HG02884 (cell line): ENCODE data around the gene HOXD11.

Source experiments
- ATAC-seq: cut with Tn5 transposase; IDR thresholded peaks from one replicate; pipeline ENCODE4 v1.9.1; 2021; ENCODE audit warnings: mild to moderate bottlenecking, moderate library complexity; ENCODE audit not compliant: unreplicated experiment

HOXD11 gene

GRCh38 chr2:176120364-176121189 lies 13.5 kb downstream of the HOXD11 start:
- ATAC-seq, result no peak

GRCh38 chr2:176121190-176122051 lies 14.3 kb downstream of the HOXD11 start:
- ATAC-seq, result no peak

- ATAC-seq, result no peak
These were observed 15.1 kb downstream of the HOXD11 start for GRCh38 chr2:176122052-176122682.

- ATAC-seq, result no peak
These were observed 15.8 kb downstream of the HOXD11 start, which contains the start of gene HOXD9 for GRCh38 chr2:176122683-176123410. HOXD9 (plus strand) TSS chr2:176122719; CDS start chr2:176122769, 50 bp downstream.

- ATAC-seq, result no peak
These were observed 16.5 kb downstream of the HOXD11 start for GRCh38 chr2:176123411-176124109.

- ATAC-seq, result no peak
These were observed 17.2 kb downstream of the HOXD11 start for GRCh38 chr2:176124110-176124946.

GRCh38 chr2:176124947-176125771 lies 18.1 kb downstream of the HOXD11 start:
- no peak for ATAC-seq

GRCh38 chr2:176125772-176126054 lies 18.6 kb downstream of the HOXD11 start:
- ATAC-seq, result no peak

- no peak for ATAC-seq
These were observed 20.1 kb downstream of the HOXD11 start for GRCh38 chr2:176126929-176127773.

- no peak for ATAC-seq
These were observed 20.6 kb downstream of the HOXD11 start for GRCh38 chr2:176127774-176128072.

- no peak for ATAC-seq
These were observed 21.3 kb downstream of the HOXD11 start for GRCh38 chr2:176128172-176128981.

GRCh38 chr2:176128982-176129796 lies 22.1 kb downstream of the HOXD11 start, which contains the start of gene HOXD8:
HOXD8 (plus strand) TSS chr2:176129705; CDS start chr2:176130367, 662 bp downstream.
- ATAC-seq, result no peak

GRCh38 chr2:176129813-176130146 lies 22.7 kb downstream of the HOXD11 start:
- ATAC-seq, result no peak

- no peak for ATAC-seq
These were observed 23.3 kb downstream of the HOXD11 start for GRCh38 chr2:176130147-176130956.
